HL-60 (cell line): ENCODE measurements around the gene GBX1.

Experiments used
- CTCF ChIP-seq: IDR thresholded peaks from one replicate; pipeline ENCODE4 v1.5.1; 2011; ENCODE audit warnings: low read length, control low read depth, inconsistent platforms; ENCODE audit not compliant: insufficient read depth
- GABPA ChIP-seq: IDR thresholded peaks from 2 replicates; pipeline ENCODE4 v1.6.1; 2012; ENCODE audit warnings: low read depth
- POLR2AphosphoS5 ChIP-seq: IDR thresholded peaks from 2 replicates; pipeline ENCODE4 v1.6.1; 2012; ENCODE audit warnings: low read depth
- REST ChIP-seq: IDR thresholded peaks from 2 replicates; pipeline ENCODE4 v1.6.1; 2012; ENCODE audit warnings: low read depth; ENCODE audit not compliant: insufficient replicate concordance
- SPI1 ChIP-seq: IDR thresholded peaks from 2 replicates; pipeline ENCODE4 v1.6.1; 2012; ENCODE audit warnings: low read depth, mild to moderate bottlenecking, borderline replicate concordance

- TF ChIP-seq CTCF (no peak), GABPA (no peak), REST (no peak), POLR2AphosphoS5 (no peak), SPI1 (no peak)
These were observed 24.1 kb upstream of the GBX1 start for GRCh38 chr7:151191544-151191943.
